ENCODE data around the gene CHRD.

Gene CHRD

GRCh38 chr3:184347321-184348056 lies 32.4 kb upstream of the CHRD start:
- no peak for DNase-seq

DNA sequence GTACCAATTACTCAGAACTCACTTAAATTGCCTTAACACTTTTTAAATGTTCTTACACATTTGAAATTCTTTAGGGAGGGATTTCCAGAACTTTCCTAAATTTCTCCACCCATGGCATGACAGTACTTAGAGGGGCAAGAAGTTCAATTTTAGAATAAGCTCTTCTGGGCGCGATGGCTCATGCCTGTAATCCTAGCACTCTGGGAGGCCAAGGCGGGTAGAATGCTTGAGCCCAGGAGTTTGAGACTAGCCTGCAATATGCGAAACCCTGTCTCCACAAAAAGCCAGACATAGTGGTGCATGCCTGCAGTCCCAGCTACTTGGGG lies 31.8 kb upstream of the CHRD start:
- DNase-seq: no peak

DNA sequence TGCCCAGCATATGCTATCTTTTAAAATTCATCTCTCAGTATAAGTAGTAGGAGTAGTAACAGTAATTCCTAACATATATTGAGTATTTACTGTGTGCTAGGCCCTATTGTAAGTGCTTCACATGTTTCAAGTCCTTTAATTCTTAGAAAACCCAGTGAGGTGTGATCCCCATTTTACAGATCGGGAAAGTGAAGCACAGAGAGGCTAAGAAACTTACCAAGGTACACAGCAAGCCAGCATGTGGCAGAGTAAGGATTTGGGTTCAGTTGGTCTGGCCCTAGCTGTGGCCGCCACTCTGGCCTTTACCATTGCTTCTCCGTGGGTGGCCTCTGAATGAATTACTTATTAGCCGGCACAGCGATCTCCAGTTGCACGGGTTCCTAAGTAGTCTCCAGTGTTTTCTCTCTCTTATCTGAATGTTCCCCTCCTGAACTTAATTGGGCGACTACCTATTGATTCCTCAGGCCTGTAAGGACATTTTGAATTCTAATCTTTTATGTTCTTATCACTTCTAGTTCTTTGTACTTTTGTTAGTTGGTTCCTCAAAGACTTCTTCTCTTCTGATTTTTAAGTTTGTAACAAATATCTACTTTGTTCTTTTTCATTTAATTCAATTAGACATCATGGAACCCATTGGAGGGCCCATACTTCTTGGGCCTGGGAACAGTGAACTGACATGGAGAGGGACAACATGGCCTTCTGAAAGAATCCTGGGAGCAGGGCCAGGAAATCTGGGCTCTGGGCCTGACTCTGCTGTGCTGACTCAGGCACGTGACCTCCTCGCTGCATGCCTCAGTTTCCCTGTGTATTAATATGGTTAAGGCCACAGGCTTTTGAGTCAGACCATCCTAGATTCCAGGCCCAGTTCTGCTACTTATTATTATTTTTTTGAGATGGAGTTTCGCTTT lies 30.0 kb upstream of the CHRD start:
- DNase-seq: no peak

- no peak for DNase-seq
Measured at GRCh38 chr3:184350618-184351017, 29.2 kb upstream of the CHRD start.

- DNase-seq: no peak
Measured at GRCh38 chr3:184351511-184352148, 28.2 kb upstream of the CHRD start.

DNA sequence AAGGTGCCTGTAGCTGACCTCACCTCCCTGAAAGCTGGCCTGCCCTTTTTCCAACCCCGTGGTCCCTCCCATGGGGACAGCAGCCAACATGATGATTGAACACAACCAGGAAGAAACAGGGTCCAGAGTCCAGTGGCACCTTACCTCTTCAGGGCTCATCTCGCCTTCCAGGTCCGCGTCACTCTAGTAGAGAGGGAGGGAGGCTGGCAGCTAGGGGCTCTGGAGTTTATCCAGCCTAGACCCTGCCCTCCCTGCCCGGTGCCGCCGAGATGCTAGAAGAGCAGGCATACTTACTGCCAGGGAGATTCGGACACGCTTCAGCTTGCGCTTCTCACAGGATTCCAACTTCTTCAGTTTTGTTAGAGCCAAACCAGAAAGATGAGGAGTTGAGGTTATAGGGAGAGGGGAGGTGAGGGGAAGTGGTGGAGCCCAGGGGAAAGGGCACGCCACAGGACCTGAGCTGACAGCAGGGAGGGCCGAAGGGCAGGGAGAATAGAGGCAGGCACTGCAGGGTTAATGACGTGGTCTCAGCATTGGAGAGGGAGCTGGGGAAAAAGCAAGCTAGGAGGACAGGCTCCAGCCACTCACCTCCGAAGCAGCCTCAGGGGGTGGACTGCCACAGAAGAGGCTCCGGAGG lies 27.6 kb upstream of the CHRD start:
- no peak for DNase-seq

- no peak for DNase-seq
Measured at GRCh38 chr3:184352897-184353545, 26.8 kb upstream of the CHRD start.

GRCh38 chr3:184353546-184353941 lies 26.3 kb upstream of the CHRD start:
- DNase-seq: no peak

GRCh38 chr3:184354121-184354728 lies 25.6 kb upstream of the CHRD start:
- peak; percentile 71 for DNase-seq

DNA sequence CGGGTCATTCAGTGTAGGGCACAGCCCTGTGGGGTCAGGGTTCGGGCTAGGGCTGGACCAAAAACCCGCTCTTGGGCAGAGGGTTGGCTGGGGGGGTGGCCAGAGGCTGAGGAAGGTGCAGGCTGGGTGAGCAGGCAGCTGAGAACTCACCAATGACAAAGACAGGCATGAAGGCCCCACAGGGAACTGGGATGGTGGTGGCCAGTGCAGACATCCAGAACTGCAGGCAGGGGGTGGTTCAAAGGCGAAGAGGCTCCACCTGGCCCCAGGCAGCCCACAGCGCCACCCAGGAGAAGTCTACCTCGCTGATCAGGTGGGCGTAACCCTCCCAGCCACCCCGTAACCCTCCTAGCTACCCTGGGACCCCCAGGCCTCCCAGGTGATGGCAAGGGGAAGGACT lies 25.1 kb upstream of the CHRD start:
- DNase-seq: no peak

- DNase-seq: no peak
Measured at GRCh38 chr3:184355261-184356040, 24.4 kb upstream of the CHRD start.

GRCh38 chr3:184357248-184358123 lies 22.4 kb upstream of the CHRD start:
- no peak for DNase-seq

GRCh38 chr3:184358124-184358767 lies 21.6 kb upstream of the CHRD start:
- no peak for DNase-seq

- DNase-seq: no peak
Measured at GRCh38 chr3:184358921-184359350, 20.9 kb upstream of the CHRD start.

DNA sequence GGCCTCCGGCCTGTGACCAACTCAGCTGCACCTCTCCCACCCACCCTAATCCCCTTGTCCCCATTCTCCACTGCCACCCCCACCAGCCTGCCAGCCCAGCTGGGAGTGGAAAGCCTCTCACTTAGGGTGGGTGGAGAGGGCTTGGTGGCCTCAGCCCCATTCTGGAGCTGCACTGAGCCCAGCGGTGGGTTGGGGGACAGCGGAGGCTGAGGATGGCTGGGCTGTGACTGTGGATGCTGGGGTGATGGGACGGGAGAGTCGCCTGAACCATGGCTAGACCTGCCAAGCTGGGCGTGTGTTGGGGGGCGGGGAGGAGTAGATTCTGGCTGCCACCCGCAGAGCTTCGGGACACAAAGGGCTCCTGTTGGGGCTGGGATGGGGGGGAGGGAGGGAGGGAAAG lies 20.2 kb upstream of the CHRD start:
- no peak for DNase-seq

DNA sequence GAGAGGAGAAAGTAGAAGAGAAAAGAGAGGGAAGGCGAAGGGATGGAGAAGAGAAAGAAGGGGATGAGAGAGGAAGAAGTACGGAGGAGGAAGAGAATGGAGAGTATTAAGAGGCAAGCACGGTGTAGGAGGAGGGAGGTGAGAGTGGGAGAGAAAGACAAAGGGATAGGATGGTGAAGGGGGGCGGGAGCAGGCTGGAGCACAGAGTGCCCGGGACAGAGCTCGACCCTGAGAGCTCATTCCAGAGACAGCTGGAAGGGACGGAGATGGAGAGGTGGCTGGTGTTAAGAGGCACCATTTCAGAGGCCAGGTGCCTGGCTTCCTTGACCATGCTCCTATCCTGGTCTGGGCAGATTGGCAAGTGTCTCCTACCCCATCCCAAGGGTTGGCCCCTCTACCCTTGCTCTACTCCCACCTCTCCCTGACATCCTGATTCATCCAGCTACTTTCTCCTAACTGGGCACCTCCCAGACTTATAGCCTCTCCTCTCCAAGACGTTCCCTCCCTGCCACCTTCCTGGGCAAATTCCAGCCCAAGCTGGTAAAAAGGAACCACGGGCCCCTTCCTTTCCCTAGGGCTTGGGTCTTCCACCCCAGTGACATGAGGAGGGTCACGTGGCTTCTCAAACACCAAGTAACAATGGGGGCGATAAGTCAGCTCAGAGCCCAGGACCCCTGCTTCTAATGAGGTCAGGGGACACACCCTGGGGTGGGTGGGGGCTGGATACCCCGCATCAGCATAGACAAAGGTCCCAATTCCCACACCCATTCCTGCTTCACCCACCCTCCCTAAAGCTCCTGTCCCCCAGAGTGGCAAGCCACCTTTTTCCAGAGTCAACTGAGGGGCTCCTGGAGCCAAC lies 19.6 kb upstream of the CHRD start:
- no peak for DNase-seq

GRCh38 chr3:184360929-184361531 lies 18.8 kb upstream of the CHRD start:
- no peak for DNase-seq

DNA sequence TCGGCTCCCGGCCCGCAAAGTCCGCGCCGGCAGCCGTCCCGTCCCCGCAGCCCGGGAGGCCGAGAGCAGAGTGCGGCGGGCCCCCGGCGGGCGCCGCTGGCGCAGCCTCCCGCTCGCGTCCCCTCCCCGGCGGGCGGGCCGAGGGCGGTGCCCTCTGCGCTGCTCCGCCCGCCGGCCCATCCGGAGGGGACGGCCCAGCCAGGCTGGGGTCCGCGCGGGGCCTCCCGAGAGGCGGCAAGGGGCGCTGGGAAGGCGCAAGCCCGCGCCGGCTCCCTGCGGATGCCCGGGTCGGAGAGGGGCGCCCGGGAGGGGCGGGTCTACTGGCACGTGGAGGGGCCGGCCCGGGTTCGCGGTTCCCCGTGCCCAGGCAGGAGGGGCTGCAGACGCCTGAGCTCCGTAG lies 18.3 kb upstream of the CHRD start, which contains the start of the genes CLCN2 and POLR2H:
Gene CLCN2 (minus strand): TSS at position 74 of the 400 bp plus-strand sequence. CDS start 126 bp downstream, outside the sequence.
Gene POLR2H (plus strand): TSS at position 179 of the 400 bp plus-strand sequence. CDS start 1,783 bp downstream, outside the sequence.
- peak; percentile 44 for DNase-seq

Data from CD4-positive, alpha-beta T cell treated with Interleukin-10 for 1 hour (primary cell).